Activated CD4-positive, alpha-beta T cell treated with anti-CD3 and anti-CD28 coated beads for 1 hour (primary cell): ENCODE results near the gene TMC4.

Experiments
- DNase-seq: peaks from one replicate; pipeline ENCODE4 v3.0.0-alpha.2; 2020

Gene TMC4

DNA sequence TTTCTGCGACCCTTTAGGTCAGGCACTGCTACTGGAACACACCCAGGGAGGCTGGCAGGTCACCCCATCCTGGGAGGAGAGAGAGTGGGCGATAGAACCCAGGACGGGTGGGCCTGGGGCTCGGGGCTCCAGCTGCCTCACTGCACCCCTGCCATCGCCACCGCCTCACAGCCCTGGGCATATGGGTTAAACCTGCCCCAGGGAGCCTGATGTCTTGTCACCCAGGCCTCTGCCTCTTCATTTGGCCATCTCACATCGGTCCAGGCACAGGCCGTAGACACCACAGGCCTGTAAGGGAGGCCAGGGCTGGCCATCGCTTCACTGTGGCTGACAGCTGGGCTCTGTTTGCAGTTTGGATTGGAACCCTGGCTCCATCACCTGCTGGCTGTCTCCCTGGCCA, 47.2 kb downstream of the TMC4 start:
- no peak for DNase-seq

DNA sequence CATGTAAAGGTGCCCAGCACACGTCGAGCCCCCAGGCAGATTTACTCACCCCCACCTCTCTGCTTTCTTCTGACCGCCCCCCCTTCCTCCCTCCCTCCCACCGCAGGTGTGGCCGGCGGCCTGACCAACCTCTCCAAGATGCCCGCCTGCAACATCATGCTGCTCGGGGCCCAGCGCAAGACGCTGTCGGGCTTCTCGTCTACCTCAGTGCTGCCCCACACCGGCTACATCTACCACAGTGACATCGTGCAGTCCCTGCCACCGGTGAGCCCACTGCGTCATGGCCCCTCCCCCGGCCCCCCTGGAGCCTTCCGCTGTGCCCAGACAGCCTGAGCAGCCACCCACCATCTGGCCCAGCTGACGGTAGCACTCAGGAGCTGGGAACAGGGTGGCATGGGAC, 48.6 kb downstream of the TMC4 start:
- DNase-seq = no peak

DNA sequence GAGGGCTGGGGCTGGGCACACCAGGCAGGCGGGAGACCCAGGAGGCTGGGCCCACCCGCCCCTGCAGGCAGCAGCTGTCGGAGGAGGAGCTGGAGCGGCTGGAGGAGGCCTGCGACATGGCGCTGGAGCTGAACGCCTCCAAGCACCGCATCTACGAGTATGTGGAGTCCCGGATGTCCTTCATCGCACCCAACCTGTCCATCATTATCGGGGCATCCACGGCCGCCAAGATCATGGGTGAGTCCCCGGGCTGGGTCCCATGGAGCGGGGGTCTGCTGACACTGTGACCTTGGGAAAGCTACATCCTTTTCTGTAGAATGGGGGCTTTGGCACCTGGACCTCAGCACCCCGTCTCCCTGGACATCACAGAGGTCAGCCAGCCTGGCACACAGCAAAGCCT, 49.3 kb downstream of the TMC4 start:
- no peak for DNase-seq

DNA sequence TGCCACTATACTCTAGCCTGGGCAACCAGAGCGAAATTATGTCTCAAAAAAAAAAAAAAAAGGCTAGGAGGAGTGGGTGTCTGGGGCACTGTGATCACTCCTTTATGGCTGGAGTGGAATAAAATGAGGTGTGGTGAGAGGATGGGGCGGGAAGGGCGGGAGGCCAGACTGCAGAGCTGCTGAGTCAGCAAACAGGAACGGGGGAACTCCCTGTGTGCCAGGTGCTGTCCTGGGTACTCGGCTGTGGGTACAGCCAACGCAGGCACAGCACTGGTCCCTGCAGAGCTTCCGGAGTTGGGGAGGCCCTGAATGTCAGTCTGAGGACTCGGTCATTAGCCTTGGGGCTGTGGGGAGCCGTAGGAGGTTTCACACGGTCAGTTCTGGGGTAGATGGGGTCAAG, 51.7 kb downstream of the TMC4 start:
- no peak for DNase-seq

DNA sequence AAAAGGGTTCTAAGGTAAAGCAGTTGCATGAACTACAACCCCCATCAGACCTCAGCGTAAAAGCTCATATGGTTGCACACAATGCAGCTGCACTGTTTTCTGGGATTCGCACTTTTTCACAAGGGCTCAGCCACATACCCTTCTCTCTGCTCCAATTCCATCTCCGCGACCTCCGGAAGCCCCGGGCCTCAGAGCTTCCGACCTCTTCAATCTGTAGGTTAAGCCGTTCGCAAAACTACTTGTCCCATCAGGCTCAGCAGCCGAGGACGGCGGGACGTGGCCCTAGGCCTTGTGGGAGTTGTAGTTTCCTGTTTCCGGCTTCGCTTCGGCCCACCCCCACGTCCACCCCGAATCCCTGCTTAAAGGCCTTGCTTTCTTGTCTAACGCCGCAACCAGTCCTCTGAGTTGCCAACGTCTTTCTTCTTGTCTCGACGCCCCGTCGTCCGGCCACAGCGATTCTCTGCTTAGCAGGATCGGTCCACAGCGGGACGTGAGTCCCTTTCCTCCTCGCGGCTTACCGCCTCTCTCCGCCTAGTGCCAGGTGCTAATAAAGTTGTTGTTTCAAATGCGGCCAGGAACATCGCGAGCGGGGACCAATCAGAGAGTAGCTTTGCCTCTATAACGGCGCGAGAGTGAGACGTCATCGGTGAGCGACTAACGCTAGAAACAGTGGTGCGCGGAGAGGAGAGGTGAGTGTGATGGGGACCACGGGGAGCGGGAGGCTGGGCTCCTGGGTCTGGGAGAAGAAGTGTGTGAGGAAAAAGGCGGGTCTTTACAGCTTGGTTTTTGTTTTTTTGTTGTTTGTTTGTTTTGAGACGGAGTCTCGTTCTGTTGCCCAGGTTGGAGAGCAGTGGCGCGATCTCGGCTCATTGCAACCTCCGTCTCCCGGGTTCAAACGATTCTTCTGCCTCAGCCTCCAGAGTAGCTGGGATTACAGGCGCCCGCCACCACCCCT, 57.6 kb downstream of the TMC4 start, which contains the start of the genes PRPF31 and TFPT:
Gene PRPF31 (plus strand): TSS at position 646 of the 955 bp plus-strand sequence. CDS start 2,525 bp downstream, outside the sequence.
Gene TFPT (minus strand): TSS at position 549 of the 955 bp plus-strand sequence. CDS start 388 bp downstream, at position 161.
- peak; percentile 95 for DNase-seq

DNA sequence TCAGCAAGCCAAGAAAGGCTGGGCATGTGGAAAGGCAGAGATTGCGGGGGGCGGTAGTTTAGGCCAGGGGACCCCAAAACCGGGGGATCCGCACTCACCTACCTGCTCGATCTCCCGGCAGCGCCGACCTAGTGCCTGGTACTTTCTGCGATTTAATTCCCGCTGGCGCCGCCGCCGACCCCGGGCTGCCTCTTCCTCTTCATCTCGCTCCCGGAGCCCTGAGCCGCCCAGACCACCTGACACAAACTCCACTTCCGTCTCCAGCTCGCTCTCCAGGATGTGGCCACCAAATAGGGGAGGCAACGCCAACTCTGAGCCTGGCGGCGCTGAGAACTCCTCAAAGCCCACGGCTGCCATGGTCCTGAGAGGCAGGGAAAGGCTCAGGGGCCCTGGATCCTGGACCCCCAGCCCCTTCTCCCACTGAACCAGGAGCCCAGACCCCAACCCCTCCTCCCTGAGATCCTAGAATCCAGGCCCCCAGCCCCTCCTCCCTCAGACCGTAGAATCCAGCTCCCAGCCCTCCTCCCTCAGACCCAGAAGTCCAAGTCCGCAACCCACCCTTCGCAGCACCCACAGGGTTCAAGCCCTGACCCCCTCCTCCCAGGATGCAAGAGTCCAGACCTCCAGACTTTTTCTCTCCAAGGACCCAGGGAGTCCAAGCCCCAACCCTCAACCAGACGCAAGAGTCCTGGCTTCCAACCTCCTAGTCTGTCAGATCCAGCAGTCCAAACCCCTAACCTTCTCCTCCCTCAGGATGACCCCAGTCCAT, 58.4 kb downstream of the TMC4 start:
- DNase-seq = no peak
